ENCODE results near the gene SPEG.

Gene SPEG

GRCh38 chr2:219445220-219445640 lies 10.6 kb downstream of the SPEG start:
- no peak for DNase-seq

GRCh38 chr2:219446101-219446504 lies 11.5 kb downstream of the SPEG start:
- no peak for DNase-seq

GRCh38 chr2:219446689-219447088 lies 12.0 kb downstream of the SPEG start:
- DNase-seq: no peak

- DNase-seq: no peak
These were observed 12.8 kb downstream of the SPEG start for GRCh38 chr2:219447242-219448098.

GRCh38 chr2:219448099-219448775 lies 13.6 kb downstream of the SPEG start:
- DNase-seq: peak in 1 of 2 experiments; percentile 46

- DNase-seq: peak; percentile 42 to 53
These were observed 14.2 kb downstream of the SPEG start for GRCh38 chr2:219448776-219449341.

GRCh38 chr2:219449609-219450008 lies 15.0 kb downstream of the SPEG start:
- no peak for DNase-seq

- no peak for DNase-seq
These were observed 17.2 kb downstream of the SPEG start for GRCh38 chr2:219451661-219452360.

GRCh38 chr2:219452361-219453317 lies 18.0 kb downstream of the SPEG start:
- DNase-seq: no peak

- no peak for DNase-seq
These were observed 19.3 kb downstream of the SPEG start for GRCh38 chr2:219453671-219454590.

GRCh38 chr2:219455581-219455980 lies 20.9 kb downstream of the SPEG start:
- no peak for DNase-seq

- peak in 1 of 2 experiments; percentile 39 for DNase-seq
These were observed 23.2 kb downstream of the SPEG start for GRCh38 chr2:219457784-219458369.

GRCh38 chr2:219458996-219459395 lies 24.4 kb downstream of the SPEG start:
- no peak for DNase-seq

GRCh38 chr2:219459460-219460311 lies 25.0 kb downstream of the SPEG start:
- peak; percentile 64 to 66 for DNase-seq

- no peak for DNase-seq
These were observed 25.8 kb downstream of the SPEG start for GRCh38 chr2:219460424-219460926.

- DNase-seq: peak in 1 of 2 experiments; percentile 41
These were observed 26.4 kb downstream of the SPEG start for GRCh38 chr2:219461047-219461514.

- no peak for DNase-seq
These were observed 27.0 kb downstream of the SPEG start for GRCh38 chr2:219461669-219462068.

GRCh38 chr2:219462349-219462748 lies 27.7 kb downstream of the SPEG start:
- DNase-seq: no peak
